ENCODE data around the gene DST. TPM values are rescaled to one million over a fixed set of nuclear protein-coding genes. Genes with fewer than 3 reads are reported as not detected.

The DST gene
- polyA plus RNA-seq, 1 of the 3 experiments (the other 2 are of a cell fraction) = 64.3 TPM

DNA sequence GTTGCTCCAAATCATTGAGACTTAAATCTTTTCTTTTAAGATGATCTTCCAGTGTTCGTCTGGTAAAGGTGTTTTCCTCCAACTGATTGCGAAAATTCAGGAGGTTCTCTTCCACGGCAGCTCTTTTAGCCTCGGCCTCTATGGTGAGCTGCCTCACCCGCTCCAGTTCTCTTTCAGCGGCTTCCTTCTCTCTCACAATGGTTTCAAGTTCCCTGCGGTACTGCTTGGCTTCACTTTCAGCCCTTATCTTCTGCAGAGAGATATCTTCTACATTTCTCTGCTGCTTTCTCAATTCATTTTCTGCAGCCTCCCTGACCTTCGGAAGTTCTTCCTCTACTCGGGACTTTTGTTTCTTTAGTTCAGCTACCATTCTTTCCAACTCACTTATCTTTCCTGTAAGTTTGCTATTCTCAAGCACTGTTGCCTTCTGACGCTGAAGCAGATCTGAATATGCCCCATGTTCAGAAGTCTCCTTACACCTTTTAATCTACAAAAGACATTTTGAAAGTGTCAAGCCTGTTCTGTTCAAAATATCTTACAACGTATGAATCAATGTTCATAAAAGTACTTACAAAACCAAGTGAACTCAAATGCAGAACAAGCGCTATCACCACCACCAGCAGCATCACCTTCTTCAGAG, 22.3 kb downstream of the DST start (continued):
- TF ChIP-seq, protein P1, sequence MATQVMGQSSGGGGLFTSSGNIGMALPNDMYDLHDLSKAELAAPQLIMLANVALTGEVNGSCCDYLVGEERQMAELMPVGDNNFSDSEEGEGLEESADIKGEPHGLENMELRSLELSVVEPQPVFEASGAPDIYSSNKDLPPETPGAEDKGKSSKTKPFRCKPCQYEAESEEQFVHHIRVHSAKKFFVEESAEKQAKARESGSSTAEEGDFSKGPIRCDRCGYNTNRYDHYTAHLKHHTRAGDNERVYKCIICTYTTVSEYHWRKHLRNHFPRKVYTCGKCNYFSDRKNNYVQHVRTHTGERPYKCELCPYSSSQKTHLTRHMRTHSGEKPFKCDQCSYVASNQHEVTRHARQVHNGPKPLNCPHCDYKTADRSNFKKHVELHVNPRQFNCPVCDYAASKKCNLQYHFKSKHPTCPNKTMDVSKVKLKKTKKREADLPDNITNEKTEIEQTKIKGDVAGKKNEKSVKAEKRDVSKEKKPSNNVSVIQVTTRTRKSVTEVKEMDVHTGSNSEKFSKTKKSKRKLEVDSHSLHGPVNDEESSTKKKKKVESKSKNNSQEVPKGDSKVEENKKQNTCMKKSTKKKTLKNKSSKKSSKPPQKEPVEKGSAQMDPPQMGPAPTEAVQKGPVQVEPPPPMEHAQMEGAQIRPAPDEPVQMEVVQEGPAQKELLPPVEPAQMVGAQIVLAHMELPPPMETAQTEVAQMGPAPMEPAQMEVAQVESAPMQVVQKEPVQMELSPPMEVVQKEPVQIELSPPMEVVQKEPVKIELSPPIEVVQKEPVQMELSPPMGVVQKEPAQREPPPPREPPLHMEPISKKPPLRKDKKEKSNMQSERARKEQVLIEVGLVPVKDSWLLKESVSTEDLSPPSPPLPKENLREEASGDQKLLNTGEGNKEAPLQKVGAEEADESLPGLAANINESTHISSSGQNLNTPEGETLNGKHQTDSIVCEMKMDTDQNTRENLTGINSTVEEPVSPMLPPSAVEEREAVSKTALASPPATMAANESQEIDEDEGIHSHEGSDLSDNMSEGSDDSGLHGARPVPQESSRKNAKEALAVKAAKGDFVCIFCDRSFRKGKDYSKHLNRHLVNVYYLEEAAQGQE (IDR thresholded peaks at IDR 0.05; ENCODE audit: low read depth, low read length) = no peak
- no peak for TF ChIP-seq TCF12 (IDR thresholded peaks at IDR 0.05)
- TF ChIP-seq RFX5 (IDR thresholded peaks at IDR 0.05; ENCODE audit: low read length) = no peak
- no peak for TF ChIP-seq POLR2AphosphoS5 (IDR thresholded peaks at IDR 0.05; ENCODE audit: low read depth, low read length)
- no peak for TF ChIP-seq YY1 (IDR thresholded peaks at IDR 0.05; ENCODE audit: low read depth)
- no peak for TF ChIP-seq EZH2phosphoT487 (IDR thresholded peaks at IDR 0.05; ENCODE audit: borderline replicate concordance, low read depth)

DNA sequence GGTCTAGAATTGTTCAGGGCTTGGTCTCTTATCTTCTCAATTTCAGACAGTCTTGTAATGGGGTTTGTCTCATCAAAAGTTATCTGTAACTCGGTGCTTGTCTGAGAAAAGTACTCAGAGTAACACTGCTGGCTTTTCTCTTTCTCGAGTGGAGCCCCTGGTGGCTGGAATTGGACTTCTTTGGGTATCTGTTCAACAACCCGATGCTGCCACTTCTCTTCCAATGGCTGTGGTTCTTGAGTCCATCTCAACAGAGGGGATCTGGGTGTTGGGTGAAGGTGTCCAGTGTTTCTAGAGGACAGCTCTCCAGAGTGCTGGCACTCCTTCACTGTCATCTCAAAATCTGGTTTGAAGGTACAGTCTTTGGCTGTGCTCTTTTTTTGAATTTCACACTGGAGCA, 24.6 kb downstream of the DST start:
- DNase-seq = no peak
- Histone ChIP-seq H3K9me3 (no peaks in the 10 kb centered on the region), H3K36me3 (replicated peaks in 1 of 2; ENCODE audit: control insufficient read depth in 1 of 2, insufficient read depth in 2 of 2, low read length in 1 of 2) (peaks cover 90 to 94% of the 10 kb centered on the region in 2 experiments), H3K27me3 (ENCODE audit: insufficient read depth) (no peaks in the 10 kb centered on the region), H3K4me1 (ENCODE audit: control insufficient read depth in 1 of 2, insufficient read depth in 2 of 2, low read depth in 1 of 2, low read length in 1 of 2) (no peaks in the 10 kb centered on the region), H3K4me2 (no peak overlapping the region), H3K9me2 (no peaks in the 10 kb centered on the region), H4K20me1 (ENCODE audit: insufficient read depth) (no peaks in the 10 kb centered on the region), H3F3A (replicated peaks; ENCODE audit: insufficient read depth) (peaks cover 13% of the 10 kb centered on the region), H3K4me3 (ENCODE audit: low read depth in 2 of 2, low read length in 1 of 2) (no peak overlapping the region), H3K9ac (no peak overlapping the region), H2AFZ (ENCODE audit: low read depth) (no peak overlapping the region), H3K79me2 (ENCODE audit: insufficient read depth) (no peaks in the 10 kb centered on the region), H3K27ac (ENCODE audit: low read depth in 2 of 2, low read length in 1 of 2) (no peak overlapping the region)
- POLR2A ChIA-PET = no interaction called here
- TF ChIP-seq, protein P2, sequence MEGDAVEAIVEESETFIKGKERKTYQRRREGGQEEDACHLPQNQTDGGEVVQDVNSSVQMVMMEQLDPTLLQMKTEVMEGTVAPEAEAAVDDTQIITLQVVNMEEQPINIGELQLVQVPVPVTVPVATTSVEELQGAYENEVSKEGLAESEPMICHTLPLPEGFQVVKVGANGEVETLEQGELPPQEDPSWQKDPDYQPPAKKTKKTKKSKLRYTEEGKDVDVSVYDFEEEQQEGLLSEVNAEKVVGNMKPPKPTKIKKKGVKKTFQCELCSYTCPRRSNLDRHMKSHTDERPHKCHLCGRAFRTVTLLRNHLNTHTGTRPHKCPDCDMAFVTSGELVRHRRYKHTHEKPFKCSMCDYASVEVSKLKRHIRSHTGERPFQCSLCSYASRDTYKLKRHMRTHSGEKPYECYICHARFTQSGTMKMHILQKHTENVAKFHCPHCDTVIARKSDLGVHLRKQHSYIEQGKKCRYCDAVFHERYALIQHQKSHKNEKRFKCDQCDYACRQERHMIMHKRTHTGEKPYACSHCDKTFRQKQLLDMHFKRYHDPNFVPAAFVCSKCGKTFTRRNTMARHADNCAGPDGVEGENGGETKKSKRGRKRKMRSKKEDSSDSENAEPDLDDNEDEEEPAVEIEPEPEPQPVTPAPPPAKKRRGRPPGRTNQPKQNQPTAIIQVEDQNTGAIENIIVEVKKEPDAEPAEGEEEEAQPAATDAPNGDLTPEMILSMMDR (IDR thresholded peaks at IDR 0.05) = peak; percentile 38
- TF ChIP-seq RXRA (IDR thresholded peaks at IDR 0.05; ENCODE audit: borderline replicate concordance, low read depth) = no peak
- CTCF ChIA-PET = interaction anchor here (0.9 to 2.4 kb wide), 4 partner anchors 25 to 303 kb away, joined by 3 to 13 read pairs (median 4); no protein-coding TSS in a partner anchor
- 86% methylated on average over 3 of the region's 3 CpGs for whole genome bisulfite sequencing (ENCODE audit: low lambda C conversion rate)

GRCh38 chr6:56616967-56617366, 25.7 kb downstream of the DST start:
- POLR2A ChIA-PET = no interaction called here
- Histone ChIP-seq H3K4me1 (ENCODE audit: control insufficient read depth in 1 of 2, insufficient read depth in 2 of 2, low read depth in 1 of 2, low read length in 1 of 2) (no peaks in the 10 kb centered on the region), H3K4me3 (ENCODE audit: low read depth in 2 of 2, low read length in 1 of 2) (no peak overlapping the region), H4K20me1 (ENCODE audit: insufficient read depth) (no peaks in the 10 kb centered on the region), H3K27ac (ENCODE audit: low read depth in 2 of 2, low read length in 1 of 2) (no peak overlapping the region), H3K36me3 (replicated peaks in 1 of 2; ENCODE audit: control insufficient read depth in 1 of 2, insufficient read depth in 2 of 2, low read length in 1 of 2) (peaks cover 84 to 94% of the 10 kb centered on the region in 2 experiments), H3K9me2 (no peaks in the 10 kb centered on the region), H3K4me2 (no peak overlapping the region), H3K27me3 (ENCODE audit: insufficient read depth) (no peaks in the 10 kb centered on the region), H3K9me3 (no peaks in the 10 kb centered on the region), H3F3A (replicated peaks; ENCODE audit: insufficient read depth) (peaks cover 13% of the 10 kb centered on the region), H2AFZ (ENCODE audit: low read depth) (no peak overlapping the region), H3K79me2 (ENCODE audit: insufficient read depth) (no peaks in the 10 kb centered on the region), H3K9ac (no peak overlapping the region)
- 98% methylated on average over 5 of the region's 5 CpGs for WGBS (ENCODE audit: low lambda C conversion rate)
- CTCF ChIA-PET = interaction anchor here (0.7 to 2.4 kb wide), 4 partner anchors 12 to 302 kb away, joined by 3 to 13 read pairs (median 4); no protein-coding TSS in a partner anchor
- DNase-seq = no peak
- TF ChIP-seq RAD21 (IDR thresholded peaks at IDR 0.05; ENCODE audit: low read length) (no peak), GABPA (IDR thresholded peaks at IDR 0.05; ENCODE audit: low read depth) (no peak), CHD2 (IDR thresholded peaks at IDR 0.05; ENCODE audit: low read length, partially characterized antibody) (no peak), TEAD4 (IDR thresholded peaks at IDR 0.05; ENCODE audit: borderline replicate concordance, insufficient read depth) (no peak), FOSL2 (IDR thresholded peaks at IDR 0.05; ENCODE audit: borderline replicate concordance, low read depth) (no peak), RCOR1 (IDR thresholded peaks at IDR 0.05; ENCODE audit: low read length) (no peak), GATA2 (CRISPR knock-in tag; IDR thresholded peaks at IDR 0.05) (no peak), EP300 (IDR thresholded peaks at IDR 0.05; ENCODE audit: borderline replicate concordance in 1 of 2, low read depth in 1 of 2, low read length in 1 of 2) (no peak), NRF1 (IDR thresholded peaks at IDR 0.05; ENCODE audit: low read depth, low read length) (no peak), RXRA (IDR thresholded peaks at IDR 0.05; ENCODE audit: borderline replicate concordance, low read depth) (no peak), USF1 (IDR thresholded peaks at IDR 0.05; ENCODE audit: borderline replicate concordance, low read depth) (no peak), POLR2AphosphoS5 (IDR thresholded peaks at IDR 0.05; ENCODE audit: low read depth, low read length) (no peak)

All from SK-N-SH (cell line).